ENCODE measurements around the gene PAX5. TPM values are rescaled to one million over a fixed set of nuclear protein-coding genes. Genes with fewer than 3 reads are reported as not detected.

Gene PAX5
- total RNA-seq (2021), result 3.5 to 6.6 TPM (median 4.4 TPM) in 3 replicates
- Bru-seq, nascent RNA, result percentile 36 among the genes with signal in this experiment
- long read RNA-seq, experiment 1, partial matches to known transcripts, result 0 of 8 reads
- long read RNA-seq, experiment 1, other reads (novel, unspliced or antisense), result 8 of 8 reads
- long read RNA-seq, experiment 2, partial matches to known transcripts, result 0 of 6 reads
- long read RNA-seq, experiment 2, other reads (novel, unspliced or antisense), result 6 of 6 reads
- long read RNA-seq, experiment 3, result 0 reads

DNA sequence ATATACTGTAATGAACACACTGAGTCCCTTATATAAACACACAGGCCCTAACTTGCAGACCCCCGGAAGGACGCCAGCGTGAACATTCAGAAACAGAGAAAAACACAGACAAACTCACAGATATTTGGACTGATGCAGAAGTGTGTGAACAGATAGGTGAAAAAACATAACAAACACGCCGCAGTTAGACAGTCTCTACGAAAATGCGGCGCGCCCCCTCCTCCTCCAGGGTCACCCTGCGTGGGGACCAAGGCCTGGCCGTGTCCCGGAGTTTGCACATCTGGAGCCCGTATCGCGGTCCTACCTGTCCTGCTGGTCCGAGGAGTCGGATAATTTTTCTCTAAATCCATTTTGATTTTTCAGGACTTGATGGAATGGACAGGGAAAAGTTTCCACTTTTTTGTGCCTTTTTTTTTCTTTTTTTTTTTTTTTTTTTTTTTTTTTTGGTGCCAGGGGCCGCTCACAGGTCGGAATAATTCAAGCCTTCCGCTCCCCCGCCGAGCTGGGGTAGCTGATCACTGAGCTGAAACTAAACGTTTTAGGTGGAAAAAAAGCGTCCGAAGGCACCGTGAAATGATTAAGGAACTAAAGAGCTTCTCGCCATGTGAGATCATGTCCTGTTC lies at the start of gene PAX5:
Gene PAX5 (minus strand): TSS at position 587 of the 623 bp plus-strand sequence. CDS start 237 bp downstream, at position 350.
- peaks cover 100% of the 10 kb centered on the region for H3K27me3 Mint-ChIP-seq (ENCODE audit: low read depth)
- no peak for DNase-seq (ENCODE audit: low spot score)
- peaks cover 53% of the 10 kb centered on the region for H3K4me1 Mint-ChIP-seq
- TF ChIP-seq ZNF121 (CRISPR knock-in tag; IDR thresholded peaks at IDR 0.05) (no peak), ZNF396 (CRISPR knock-in tag; IDR thresholded peaks at IDR 0.05; ENCODE audit: borderline replicate concordance) (no peak), KAT7 (CRISPR knock-in tag; IDR thresholded peaks at IDR 0.05; ENCODE audit: borderline replicate concordance) (no peak), CREB1 (CRISPR knock-in tag; IDR thresholded peaks at IDR 0.05) (no peak), SMAD4 (CRISPR knock-in tag; IDR thresholded peaks at IDR 0.05) (no peak), NR3C1 (CRISPR knock-in tag; conservative IDR thresholded peaks at IDR 0.05; ENCODE audit: low read depth) (no peak), RELA (CRISPR knock-in tag; IDR thresholded peaks at IDR 0.05; ENCODE audit: borderline replicate concordance) (no peak), FOXJ3 (CRISPR knock-in tag; IDR thresholded peaks at IDR 0.05; ENCODE audit: borderline replicate concordance) (no peak)
- TF ChIP-seq, protein P1, sequence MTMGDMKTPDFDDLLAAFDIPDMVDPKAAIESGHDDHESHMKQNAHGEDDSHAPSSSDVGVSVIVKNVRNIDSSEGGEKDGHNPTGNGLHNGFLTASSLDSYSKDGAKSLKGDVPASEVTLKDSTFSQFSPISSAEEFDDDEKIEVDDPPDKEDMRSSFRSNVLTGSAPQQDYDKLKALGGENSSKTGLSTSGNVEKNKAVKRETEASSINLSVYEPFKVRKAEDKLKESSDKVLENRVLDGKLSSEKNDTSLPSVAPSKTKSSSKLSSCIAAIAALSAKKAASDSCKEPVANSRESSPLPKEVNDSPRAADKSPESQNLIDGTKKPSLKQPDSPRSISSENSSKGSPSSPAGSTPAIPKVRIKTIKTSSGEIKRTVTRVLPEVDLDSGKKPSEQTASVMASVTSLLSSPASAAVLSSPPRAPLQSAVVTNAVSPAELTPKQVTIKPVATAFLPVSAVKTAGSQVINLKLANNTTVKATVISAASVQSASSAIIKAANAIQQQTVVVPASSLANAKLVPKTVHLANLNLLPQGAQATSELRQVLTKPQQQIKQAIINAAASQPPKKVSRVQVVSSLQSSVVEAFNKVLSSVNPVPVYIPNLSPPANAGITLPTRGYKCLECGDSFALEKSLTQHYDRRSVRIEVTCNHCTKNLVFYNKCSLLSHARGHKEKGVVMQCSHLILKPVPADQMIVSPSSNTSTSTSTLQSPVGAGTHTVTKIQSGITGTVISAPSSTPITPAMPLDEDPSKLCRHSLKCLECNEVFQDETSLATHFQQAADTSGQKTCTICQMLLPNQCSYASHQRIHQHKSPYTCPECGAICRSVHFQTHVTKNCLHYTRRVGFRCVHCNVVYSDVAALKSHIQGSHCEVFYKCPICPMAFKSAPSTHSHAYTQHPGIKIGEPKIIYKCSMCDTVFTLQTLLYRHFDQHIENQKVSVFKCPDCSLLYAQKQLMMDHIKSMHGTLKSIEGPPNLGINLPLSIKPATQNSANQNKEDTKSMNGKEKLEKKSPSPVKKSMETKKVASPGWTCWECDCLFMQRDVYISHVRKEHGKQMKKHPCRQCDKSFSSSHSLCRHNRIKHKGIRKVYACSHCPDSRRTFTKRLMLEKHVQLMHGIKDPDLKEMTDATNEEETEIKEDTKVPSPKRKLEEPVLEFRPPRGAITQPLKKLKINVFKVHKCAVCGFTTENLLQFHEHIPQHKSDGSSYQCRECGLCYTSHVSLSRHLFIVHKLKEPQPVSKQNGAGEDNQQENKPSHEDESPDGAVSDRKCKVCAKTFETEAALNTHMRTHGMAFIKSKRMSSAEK (CRISPR knock-in tag; IDR thresholded peaks at IDR 0.05; ENCODE audit: borderline replicate concordance), result no peak
- TF ChIP-seq, protein P2, sequence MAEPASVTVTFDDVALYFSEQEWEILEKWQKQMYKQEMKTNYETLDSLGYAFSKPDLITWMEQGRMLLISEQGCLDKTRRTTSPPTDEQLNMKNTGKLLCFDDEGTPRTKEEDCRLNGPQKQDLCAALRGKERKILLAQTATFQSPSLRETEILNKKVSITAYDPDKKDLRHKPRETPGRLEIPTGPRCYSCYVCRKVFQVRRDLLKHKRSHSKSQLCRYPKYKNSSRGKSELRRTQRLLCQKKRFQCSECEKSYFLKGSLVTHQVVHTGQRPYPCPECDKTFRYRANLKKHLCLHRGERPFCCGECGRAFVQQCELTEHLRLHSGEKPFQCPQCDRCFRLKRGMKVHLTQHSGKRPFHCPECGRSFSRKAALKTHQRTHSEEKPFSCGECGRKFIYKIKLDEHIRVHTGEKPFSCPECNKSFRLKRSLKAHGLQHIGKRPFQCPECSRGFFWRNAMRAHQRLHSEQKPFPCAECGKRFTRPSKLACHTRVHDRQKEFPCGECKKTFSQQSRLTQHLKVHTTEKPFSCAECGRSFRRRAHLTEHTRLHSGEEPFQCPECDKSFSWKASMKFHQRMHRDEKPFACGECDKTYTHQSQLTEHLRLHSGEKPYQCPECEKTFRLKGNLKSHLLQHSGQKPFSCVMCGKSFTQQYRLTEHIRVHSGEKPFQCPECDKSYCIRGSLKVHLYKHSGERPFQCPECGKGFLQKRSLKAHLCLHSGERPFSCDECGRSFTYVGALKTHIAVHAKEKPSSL (CRISPR knock-in tag; conservative IDR thresholded peaks at IDR 0.05), result no peak
- TF ChIP-seq, protein P3, sequence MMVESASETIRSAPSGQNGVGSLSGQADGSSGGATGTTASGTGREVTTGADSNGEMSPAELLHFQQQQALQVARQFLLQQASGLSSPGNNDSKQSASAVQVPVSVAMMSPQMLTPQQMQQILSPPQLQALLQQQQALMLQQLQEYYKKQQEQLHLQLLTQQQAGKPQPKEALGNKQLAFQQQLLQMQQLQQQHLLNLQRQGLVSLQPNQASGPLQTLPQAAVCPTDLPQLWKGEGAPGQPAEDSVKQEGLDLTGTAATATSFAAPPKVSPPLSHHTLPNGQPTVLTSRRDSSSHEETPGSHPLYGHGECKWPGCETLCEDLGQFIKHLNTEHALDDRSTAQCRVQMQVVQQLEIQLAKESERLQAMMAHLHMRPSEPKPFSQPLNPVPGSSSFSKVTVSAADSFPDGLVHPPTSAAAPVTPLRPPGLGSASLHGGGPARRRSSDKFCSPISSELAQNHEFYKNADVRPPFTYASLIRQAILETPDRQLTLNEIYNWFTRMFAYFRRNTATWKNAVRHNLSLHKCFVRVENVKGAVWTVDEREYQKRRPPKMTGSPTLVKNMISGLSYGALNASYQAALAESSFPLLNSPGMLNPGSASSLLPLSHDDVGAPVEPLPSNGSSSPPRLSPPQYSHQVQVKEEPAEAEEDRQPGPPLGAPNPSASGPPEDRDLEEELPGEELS (CRISPR knock-in tag; IDR thresholded peaks at IDR 0.05), result no peak
- TF ChIP-seq, protein P4, sequence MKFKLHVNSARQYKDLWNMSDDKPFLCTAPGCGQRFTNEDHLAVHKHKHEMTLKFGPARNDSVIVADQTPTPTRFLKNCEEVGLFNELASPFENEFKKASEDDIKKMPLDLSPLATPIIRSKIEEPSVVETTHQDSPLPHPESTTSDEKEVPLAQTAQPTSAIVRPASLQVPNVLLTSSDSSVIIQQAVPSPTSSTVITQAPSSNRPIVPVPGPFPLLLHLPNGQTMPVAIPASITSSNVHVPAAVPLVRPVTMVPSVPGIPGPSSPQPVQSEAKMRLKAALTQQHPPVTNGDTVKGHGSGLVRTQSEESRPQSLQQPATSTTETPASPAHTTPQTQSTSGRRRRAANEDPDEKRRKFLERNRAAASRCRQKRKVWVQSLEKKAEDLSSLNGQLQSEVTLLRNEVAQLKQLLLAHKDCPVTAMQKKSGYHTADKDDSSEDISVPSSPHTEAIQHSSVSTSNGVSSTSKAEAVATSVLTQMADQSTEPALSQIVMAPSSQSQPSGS (CRISPR knock-in tag; IDR thresholded peaks at IDR 0.05; ENCODE audit: borderline replicate concordance, low read depth), result no peak
- TF ChIP-seq, protein P5, sequence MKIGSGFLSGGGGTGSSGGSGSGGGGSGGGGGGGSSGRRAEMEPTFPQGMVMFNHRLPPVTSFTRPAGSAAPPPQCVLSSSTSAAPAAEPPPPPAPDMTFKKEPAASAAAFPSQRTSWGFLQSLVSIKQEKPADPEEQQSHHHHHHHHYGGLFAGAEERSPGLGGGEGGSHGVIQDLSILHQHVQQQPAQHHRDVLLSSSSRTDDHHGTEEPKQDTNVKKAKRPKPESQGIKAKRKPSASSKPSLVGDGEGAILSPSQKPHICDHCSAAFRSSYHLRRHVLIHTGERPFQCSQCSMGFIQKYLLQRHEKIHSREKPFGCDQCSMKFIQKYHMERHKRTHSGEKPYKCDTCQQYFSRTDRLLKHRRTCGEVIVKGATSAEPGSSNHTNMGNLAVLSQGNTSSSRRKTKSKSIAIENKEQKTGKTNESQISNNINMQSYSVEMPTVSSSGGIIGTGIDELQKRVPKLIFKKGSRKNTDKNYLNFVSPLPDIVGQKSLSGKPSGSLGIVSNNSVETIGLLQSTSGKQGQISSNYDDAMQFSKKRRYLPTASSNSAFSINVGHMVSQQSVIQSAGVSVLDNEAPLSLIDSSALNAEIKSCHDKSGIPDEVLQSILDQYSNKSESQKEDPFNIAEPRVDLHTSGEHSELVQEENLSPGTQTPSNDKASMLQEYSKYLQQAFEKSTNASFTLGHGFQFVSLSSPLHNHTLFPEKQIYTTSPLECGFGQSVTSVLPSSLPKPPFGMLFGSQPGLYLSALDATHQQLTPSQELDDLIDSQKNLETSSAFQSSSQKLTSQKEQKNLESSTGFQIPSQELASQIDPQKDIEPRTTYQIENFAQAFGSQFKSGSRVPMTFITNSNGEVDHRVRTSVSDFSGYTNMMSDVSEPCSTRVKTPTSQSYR (CRISPR knock-in tag; IDR thresholded peaks at IDR 0.05), result no peak
- no peaks in the 10 kb centered on the region for H3K9me3 Mint-ChIP-seq
- POLR2A ChIA-PET, result interaction anchor here (0.6 to 0.9 kb wide), 2 partner anchors 86 to 217 kb away, joined by 3 to 8 read pairs; partner anchors contain the start of gene ZCCHC7
- ATAC-seq, result no peak
- no peaks in the 10 kb centered on the region for H3K36me3 Mint-ChIP-seq
- CTCF ChIA-PET, result interaction anchor here (1.6 to 4.6 kb wide), 3 partner anchors 38 to 87 kb away, joined by 8 to 15 read pairs (median 10); partner anchors contain the start of gene ZCCHC7
- H3K27ac Mint-ChIP-seq, result no peak within 1 kb of the TSS; the same call in 1 of the 2 replicates
- peak within 1 kb of the TSS; percentile 74 for H3K4me3 Mint-ChIP-seq

Measured in WTC11 (cell line).